PC-9 (cell line): ENCODE data around the gene ANKRD16. TPM values are rescaled to one million over a fixed set of nuclear protein-coding genes. Genes with fewer than 3 reads are reported as not detected.

Experiments
- BruUV-seq: library from RNA; stranded (reverse); fragments of 400-500 nt; replicated peaks from 2 replicates; lab custom pipeline; 2021; lab: Mats Ljungman, UMichigan
- CTCF ChIA-PET: fragments of 300-600 bp; sonication (Branson Sonifier 250); formaldehyde crosslinking; loops from one replicate; lab custom pipeline; 2022; ENCODE audit warnings: antibody characterized with exemption; lab: Charles Lee
- POLR2A ChIA-PET: fragments of 300-600 bp; sonication (Branson Sonifier 250); formaldehyde crosslinking; loops from one replicate; lab custom pipeline; 2022; ENCODE audit warnings: antibody characterized with exemption; ENCODE audit not compliant: unreplicated experiment; lab: Charles Lee
- DNase-seq, 2 experiments: peaks; one replicate each; pipeline versions ENCODE4 v3.0.0 to v3.0.0-alpha.2; 2015 to 2022; ENCODE audit warnings: mixed read lengths in 1 of 2
- H2AFZ ChIP-seq: fragments of 200-600 bp; sonication (generic); 2 replicates; pipeline ENCODE4 v1.8.1; 2017; ENCODE audit warnings: antibody characterized with exemption
- H3F3A ChIP-seq: fragments of 200-600 bp; sonication (generic); 2 replicates; pipeline ENCODE4 v1.8.1; 2017; ENCODE audit warnings: antibody characterized with exemption, mild to moderate bottlenecking, low read depth; ENCODE audit not compliant: insufficient read depth
- H3K27ac ChIP-seq: fragments of 200-600 bp; sonication (generic); 2 replicates; pipeline ENCODE4 v1.6.1; 2016; ENCODE audit warnings: mixed run types
- H3K27me3 ChIP-seq: fragments of 200-600 bp; sonication (generic); 2 replicates; pipeline ENCODE4 v1.6.1; 2016; ENCODE audit warnings: low read depth, mixed run types; ENCODE audit not compliant: insufficient read depth
- H3K36me3 ChIP-seq: fragments of 200-600 bp; sonication (generic); 2 replicates; pipeline ENCODE4 v1.6.1; 2016; ENCODE audit warnings: low read depth, mixed run types
- H3K4me1 ChIP-seq: fragments of 200-600 bp; sonication (generic); replicated peaks from 2 replicates; pipeline ENCODE4 v1.6.1; 2016; ENCODE audit warnings: mixed run types; ENCODE audit not compliant: insufficient read depth
- H3K4me2 ChIP-seq: fragments of 200-600 bp; sonication (generic); 2 replicates; pipeline ENCODE4 v1.6.1; 2017; ENCODE audit warnings: mixed run types
- H3K4me3 ChIP-seq: fragments of 200-600 bp; sonication (generic); 2 replicates; pipeline ENCODE4 v1.6.1; 2016; ENCODE audit warnings: mixed run types
- H3K79me2 ChIP-seq: fragments of 200-600 bp; sonication (generic); 2 replicates; pipeline ENCODE4 v1.6.1; 2017; ENCODE audit warnings: low read depth, mixed run types
- H3K9me2 ChIP-seq: fragments of 200-600 bp; sonication (generic); 2 replicates; pipeline ENCODE4 v1.8.1; 2017; ENCODE audit warnings: mild to moderate bottlenecking; ENCODE audit not compliant: insufficient read depth
- H3K9me3 ChIP-seq: fragments of 200-600 bp; sonication (generic); 2 replicates; pipeline ENCODE4 v1.8.1; 2016; ENCODE audit warnings: low read depth; ENCODE audit not compliant: insufficient read depth
- H4K20me1 ChIP-seq: fragments of 200-600 bp; sonication (generic); 2 replicates; pipeline ENCODE4 v1.8.1; 2017; ENCODE audit not compliant: insufficient read depth
- EZH2 ChIP-seq: fragments of 200-600 bp; sonication (generic); IDR thresholded peaks from 2 replicates; pipeline ENCODE4 v1.8.0; 2017; ENCODE audit warnings: antibody characterized with exemption, low read depth
- intact Hi-C: fragments of 100-400 bp; cut with micrococcal nuclease; formaldehyde crosslinking; loops from one replicate; pipeline ENCODE4 v1.10.0; 2022; ENCODE audit not compliant: unreplicated experiment
- total RNA-seq: library from RNA; stranded (reverse); gene quantifications from 2 replicates; pipeline ENCODE4 v1.2.3, GENCODE V29; 2021
- TF ChIP-seq, protein P1 (sequence below): fragments of 200-600 bp; sonication (generic); conservative IDR thresholded peaks from 2 replicates; pipeline ENCODE4 v1.6.1; 2017; ENCODE audit warnings: mixed run types, antibody characterized with exemption, mild to moderate bottlenecking, moderate library complexity

Gene ANKRD16
- total RNA-seq, 1 experiment from 2014 or later, result 9.8 TPM

DNA sequence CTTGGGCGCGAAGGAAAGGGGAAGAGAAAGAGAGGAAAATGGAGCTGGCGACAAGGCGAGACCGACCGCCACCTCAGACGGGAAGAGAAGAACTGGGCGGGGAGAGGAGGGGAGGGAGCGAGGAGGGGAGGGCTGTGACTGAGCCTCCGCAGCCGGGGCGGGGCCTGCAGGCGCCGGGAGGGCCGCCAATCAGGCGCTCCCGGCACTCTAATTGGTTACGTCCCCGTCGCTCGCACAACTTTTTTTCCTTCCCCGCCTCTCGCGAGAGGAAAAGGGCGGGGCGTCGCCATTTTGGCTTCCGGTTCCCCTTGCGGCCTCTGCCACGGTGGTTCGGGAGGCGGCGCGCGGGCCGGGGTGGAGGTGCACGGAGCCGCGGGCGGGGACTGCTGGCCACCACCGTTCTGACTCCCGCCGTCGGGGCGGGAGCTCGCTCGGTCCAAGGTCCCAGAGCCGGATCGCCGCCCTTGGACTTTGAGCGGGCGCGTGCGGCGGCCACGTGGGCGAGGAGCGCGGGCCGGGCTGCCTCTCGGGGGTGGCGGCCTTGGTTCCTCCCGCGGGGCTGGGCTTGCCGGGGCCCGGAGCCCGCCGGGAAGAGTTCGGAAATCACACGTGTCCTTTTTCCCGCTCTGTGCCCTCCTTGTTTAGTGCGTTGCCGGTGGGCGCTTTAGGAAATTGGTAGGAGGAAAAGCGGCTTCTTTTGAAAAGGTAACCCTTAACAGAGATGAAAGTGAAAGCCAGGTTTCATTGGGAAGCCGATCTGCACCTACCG lies 76.2 kb downstream of the ANKRD16 start, which contains the start of gene GDI2:
GDI2 (minus strand) TSS at position 94 of the 769 bp plus-strand sequence. CDS start 176 bp downstream, outside the sequence.
- no peak for TF ChIP-seq EZH2
- TF ChIP-seq, protein P1, sequence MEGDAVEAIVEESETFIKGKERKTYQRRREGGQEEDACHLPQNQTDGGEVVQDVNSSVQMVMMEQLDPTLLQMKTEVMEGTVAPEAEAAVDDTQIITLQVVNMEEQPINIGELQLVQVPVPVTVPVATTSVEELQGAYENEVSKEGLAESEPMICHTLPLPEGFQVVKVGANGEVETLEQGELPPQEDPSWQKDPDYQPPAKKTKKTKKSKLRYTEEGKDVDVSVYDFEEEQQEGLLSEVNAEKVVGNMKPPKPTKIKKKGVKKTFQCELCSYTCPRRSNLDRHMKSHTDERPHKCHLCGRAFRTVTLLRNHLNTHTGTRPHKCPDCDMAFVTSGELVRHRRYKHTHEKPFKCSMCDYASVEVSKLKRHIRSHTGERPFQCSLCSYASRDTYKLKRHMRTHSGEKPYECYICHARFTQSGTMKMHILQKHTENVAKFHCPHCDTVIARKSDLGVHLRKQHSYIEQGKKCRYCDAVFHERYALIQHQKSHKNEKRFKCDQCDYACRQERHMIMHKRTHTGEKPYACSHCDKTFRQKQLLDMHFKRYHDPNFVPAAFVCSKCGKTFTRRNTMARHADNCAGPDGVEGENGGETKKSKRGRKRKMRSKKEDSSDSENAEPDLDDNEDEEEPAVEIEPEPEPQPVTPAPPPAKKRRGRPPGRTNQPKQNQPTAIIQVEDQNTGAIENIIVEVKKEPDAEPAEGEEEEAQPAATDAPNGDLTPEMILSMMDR, result no peak
- Histone ChIP-seq H3K9me3 (no peaks in the 10 kb centered on the region), H3K4me3 (peak within 1 kb of the TSS; percentile 99), H3K27ac (peak within 1 kb of the TSS; percentile 94), H4K20me1 (peaks cover 30% of the 10 kb centered on the region), H3F3A (peaks cover 7% of the 10 kb centered on the region; the same call in 1 of the 2 replicates), H3K9me2 (no peaks in the 10 kb centered on the region), H3K36me3 (no peaks in the 10 kb centered on the region), H2AFZ (peak within 1 kb of the TSS; percentile 95), H3K27me3 (no peaks in the 10 kb centered on the region), H3K4me2 (peak within 1 kb of the TSS; percentile 95), H3K4me1 (peaks cover 25% of the 10 kb centered on the region), H3K79me2 (peaks cover 57% of the 10 kb centered on the region)
- ChIA-PET CTCF (no interaction called here), POLR2A (interaction anchor here (0.6 to 1.5 kb wide), 3 partner anchors 77 to 1682 kb away, joined by 4 to 28 read pairs (median 16); partner anchors contain the start of gene FBH1)
- intact Hi-C loops, result loop anchor here (1.0 to 5.0 kb wide), 2 partner anchors 60 to 74 kb away; partner anchors contain the start of gene ANKRD16
- peak; percentile 81 to 96 for DNase-seq
- TSS peak; percentile 82 for BruUV-seq

- peaks cover 7% of the 10 kb centered on the region; the same call in 1 of the 2 replicates for H3F3A ChIP-seq
- H2AFZ ChIP-seq, result peak overlapping the region; percentile 95
- H4K20me1 ChIP-seq, result peaks cover 34% of the 10 kb centered on the region
- peak overlapping the region; percentile 99 for H3K4me3 ChIP-seq
- H3K4me2 ChIP-seq, result peak overlapping the region; percentile 95
- BruUV-seq, result no TSS peak
- H3K27me3 ChIP-seq, result no peaks in the 10 kb centered on the region
- H3K9me2 ChIP-seq, result no peaks in the 10 kb centered on the region
- TF ChIP-seq, protein P1, result no peak
- no peak for TF ChIP-seq EZH2
- no peaks in the 10 kb centered on the region for H3K36me3 ChIP-seq
- no peaks in the 10 kb centered on the region for H3K9me3 ChIP-seq
- POLR2A ChIA-PET, result interaction anchor here (0.6 to 1.5 kb wide), 2 partner anchors 77 to 1681 kb away, joined by 4 to 16 read pairs; partner anchors contain the start of gene FBH1
- peak overlapping the region; percentile 94 for H3K27ac ChIP-seq
- H3K4me1 ChIP-seq, result peaks cover 25% of the 10 kb centered on the region
- CTCF ChIA-PET, result no interaction called here
- DNase-seq, result no peak
- intact Hi-C loops, result loop anchor here (1.0 to 5.0 kb wide), 2 partner anchors 60 to 74 kb away; partner anchors contain the start of gene ANKRD16
- peaks cover 62% of the 10 kb centered on the region for H3K79me2 ChIP-seq
These were observed 76.7 kb downstream of the ANKRD16 start for GRCh38 chr10:5813091-5813340.

GRCh38 chr10:5812283-5813090 lies 77.2 kb downstream of the ANKRD16 start:
- peak overlapping the region; percentile 95 for H2AFZ ChIP-seq
- H3K9me3 ChIP-seq, result no peaks in the 10 kb centered on the region
- peaks cover 36% of the 10 kb centered on the region for H4K20me1 ChIP-seq
- intact Hi-C loops, result loop anchor here (1.0 to 5.0 kb wide), 2 partner anchors 61 to 75 kb away; partner anchors contain the start of gene ANKRD16
- no peaks in the 10 kb centered on the region for H3K27me3 ChIP-seq
- H3K27ac ChIP-seq, result peak overlapping the region; percentile 94
- H3K36me3 ChIP-seq, result no peaks in the 10 kb centered on the region
- DNase-seq, result peak in 1 of 2 experiments; percentile 35
- BruUV-seq, result TSS peak; percentile 27
- POLR2A ChIA-PET, result interaction anchor here (1.5 kb wide), 1 partner anchor 78 kb away, joined by 16 read pairs; the partner anchor contains the start of gene FBH1
- peak overlapping the region; percentile 95 for H3K4me2 ChIP-seq
- H3K9me2 ChIP-seq, result no peaks in the 10 kb centered on the region
- TF ChIP-seq, protein P1, result no peak
- no peak for TF ChIP-seq EZH2
- peaks cover 7% of the 10 kb centered on the region for H3F3A ChIP-seq
- H3K4me3 ChIP-seq, result peak overlapping the region; percentile 99
- peaks cover 25% of the 10 kb centered on the region for H3K4me1 ChIP-seq
- CTCF ChIA-PET, result no interaction called here
- peaks cover 68% of the 10 kb centered on the region for H3K79me2 ChIP-seq
